ENCODE results near the gene MYH7B. TPM values are rescaled to one million over a fixed set of nuclear protein-coding genes. Genes with fewer than 3 reads are reported as not detected.

MYH7B gene
- total and polyA plus RNA-seq, 2 experiments from 2014 or later, result 0.10 to 1.1 TPM

- TF ChIP-seq EZH2phosphoT487 (IDR thresholded peaks at IDR 0.05; ENCODE audit: unreplicated experiment) (no peak), ZNF462 (CRISPR knock-in tag; IDR thresholded peaks at IDR 0.05) (no peak)
Measured at GRCh38 chr20:34946661-34947060, 9.0 kb upstream of the MYH7B start (continued).

- Mint-ChIP-seq H3K4me1 (peaks cover 7% of the 10 kb centered on the region; the same call in 2 of the 3 replicates), H3K4me3 (no peak overlapping the region), H3K27ac (no peak overlapping the region), H3K36me3 (ENCODE audit: low read depth) (0 out of 3 replicates have a peak, but pooled peaks cover 19% of the 10 kb centered on the region), H3K27me3 (ENCODE audit: insufficient read depth, low read depth, poor library complexity) (peaks cover 6% of the 10 kb centered on the region), H3K9me3 (no peaks in the 10 kb centered on the region)
- ATAC-seq, result no peak
- Histone ChIP-seq H3K27me3 (ENCODE audit: insufficient read depth) (no peaks in the 10 kb centered on the region), H4K20me1 (replicated peaks; ENCODE audit: insufficient read depth) (peaks cover 4% of the 10 kb centered on the region; the same call in 1 of the 2 replicates), H3K4me2 (no peak overlapping the region), H3K4me3 (no peak overlapping the region), H3K79me2 (replicated peaks; ENCODE audit: insufficient read depth) (no peaks in the 10 kb centered on the region), H3K4me1 (ENCODE audit: insufficient read depth) (0 out of 2 replicates have a peak, but pooled peaks cover 6% of the 10 kb centered on the region), H3K9me2 (ENCODE audit: insufficient read depth) (no peaks in the 10 kb centered on the region), H3F3A (replicated peaks; ENCODE audit: low read depth) (0 out of 2 replicates have a peak, but pooled peaks cover 3% of the 10 kb centered on the region), H3K27ac (ENCODE audit: low read depth) (no peak overlapping the region), H3K36me3 (ENCODE audit: insufficient read depth) (peaks cover 5% of the 10 kb centered on the region; the same call in 1 of the 2 replicates), H2AFZ (no peak overlapping the region)
- DNase-seq (ENCODE audit: low spot score), result no peak
- no peak for TF ChIP-seq ZNF462 (CRISPR knock-in tag; IDR thresholded peaks at IDR 0.05)
- TF ChIP-seq STAT1 (IDR thresholded peaks at IDR 0.05; ENCODE audit: unreplicated experiment), result no peak
- no peak for TF ChIP-seq JUNB (IDR thresholded peaks at IDR 0.05; ENCODE audit: unreplicated experiment)
- no peak for TF ChIP-seq CREB1 (CRISPR knock-in tag; IDR thresholded peaks at IDR 0.05; ENCODE audit: low read depth)
- no peak for TF ChIP-seq NANOG (IDR thresholded peaks at IDR 0.05; ENCODE audit: borderline replicate concordance)
- TF ChIP-seq ZNF114 (CRISPR knock-in tag; IDR thresholded peaks at IDR 0.05), result no peak
- TF ChIP-seq CTCF (conservative IDR thresholded peaks at IDR 0.05; ENCODE audit: low read depth in 2 of 2), result no peak
Measured at GRCh38 chr20:34947336-34947735, 8.3 kb upstream of the MYH7B start.

Measured in GM23338 (cell line).